ENCODE data around the gene LRRTM4. TPM values are rescaled to one million over a fixed set of nuclear protein-coding genes. Genes with fewer than 3 reads are reported as not detected.

The LRRTM4 gene
- polyA plus RNA-seq, 1 of the 3 experiments (the other 2 are of a cell fraction) = 0.10 TPM

- TF ChIP-seq CTCF (IDR thresholded peaks at IDR 0.05) = no peak
- no peak for TF ChIP-seq FOXM1 (IDR thresholded peaks at IDR 0.05; ENCODE audit: low read depth)
- no peak for TF ChIP-seq TAF1 (IDR thresholded peaks at IDR 0.05; ENCODE audit: borderline replicate concordance, low read depth, low read length)
- TF ChIP-seq IRF3 (IDR thresholded peaks at IDR 0.05; ENCODE audit: low read depth, low read length) = no peak
- no peak for TF ChIP-seq ELF1 (IDR thresholded peaks at IDR 0.05)
- no peak for TF ChIP-seq FOXJ3 (CRISPR knock-in tag; IDR thresholded peaks at IDR 0.05)
- TF ChIP-seq SIN3A (IDR thresholded peaks at IDR 0.05; ENCODE audit: borderline replicate concordance, low read depth, low read length) = no peak
- no peak for TF ChIP-seq FOSL2 (IDR thresholded peaks at IDR 0.05; ENCODE audit: borderline replicate concordance, low read depth)
- no peak for TF ChIP-seq MEF2A (IDR thresholded peaks at IDR 0.05; ENCODE audit: borderline replicate concordance, low read depth)
- TF ChIP-seq JUND (IDR thresholded peaks at IDR 0.05) = no peak
- no peak for TF ChIP-seq EZH2phosphoT487 (IDR thresholded peaks at IDR 0.05; ENCODE audit: borderline replicate concordance, low read depth)
- no peak for TF ChIP-seq EP300 (IDR thresholded peaks at IDR 0.05; ENCODE audit: borderline replicate concordance in 1 of 2, low read depth in 1 of 2, low read length in 1 of 2)
Observed at GRCh38 chr2:77086478-77086877, 435.7 kb downstream of the LRRTM4 start (continued).

- Histone ChIP-seq H3F3A (replicated peaks; ENCODE audit: insufficient read depth) (no peaks in the 10 kb centered on the region), H3K9ac (no peak overlapping the region), H3K9me2 (no peaks in the 10 kb centered on the region), H3K4me1 (ENCODE audit: control insufficient read depth in 1 of 2, insufficient read depth in 2 of 2, low read depth in 1 of 2, low read length in 1 of 2) (peaks cover 0 to 4% of the 10 kb centered on the region in 2 experiments; a peak in 2 of 4 replicates), H3K4me3 (ENCODE audit: low read depth in 2 of 2, low read length in 1 of 2) (no peak overlapping the region), H3K79me2 (ENCODE audit: insufficient read depth) (no peaks in the 10 kb centered on the region), H3K4me2 (no peak overlapping the region), H4K20me1 (ENCODE audit: insufficient read depth) (no peaks in the 10 kb centered on the region), H2AFZ (ENCODE audit: low read depth) (no peak overlapping the region), H3K27ac (ENCODE audit: low read depth in 2 of 2, low read length in 1 of 2) (peak overlapping the region in 1 of 2 experiments; percentile 5; a peak in 1 of 4 replicates), H3K9me3 (no peaks in the 10 kb centered on the region), H3K27me3 (ENCODE audit: insufficient read depth) (no peaks in the 10 kb centered on the region), H3K36me3 (replicated peaks in 1 of 2; ENCODE audit: control insufficient read depth in 1 of 2, insufficient read depth in 2 of 2, low read length in 1 of 2) (no peaks in the 10 kb centered on the region)
- TF ChIP-seq IRF3 (IDR thresholded peaks at IDR 0.05; ENCODE audit: low read depth, low read length) (no peak), CTCF (IDR thresholded peaks at IDR 0.05) (no peak), GATA2 (CRISPR knock-in tag; IDR thresholded peaks at IDR 0.05) (no peak), RFX5 (IDR thresholded peaks at IDR 0.05; ENCODE audit: low read length) (no peak), FOSL2 (IDR thresholded peaks at IDR 0.05; ENCODE audit: borderline replicate concordance, low read depth) (no peak), TCF12 (IDR thresholded peaks at IDR 0.05) (no peak), PBX3 (IDR thresholded peaks at IDR 0.05) (no peak), NRF1 (IDR thresholded peaks at IDR 0.05; ENCODE audit: low read depth, low read length) (no peak), EZH2phosphoT487 (IDR thresholded peaks at IDR 0.05; ENCODE audit: borderline replicate concordance, low read depth) (no peak)
- CTCF ChIA-PET = no interaction called here
- 53% methylated on average over 2 of the region's 2 CpGs for WGBS (ENCODE audit: low lambda C conversion rate)
- POLR2A ChIA-PET = no interaction called here
- no peak for DNase-seq
Observed at GRCh38 chr2:77086051-77086450, 436.1 kb downstream of the LRRTM4 start.

All from SK-N-SH (cell line).